B cell (primary cell): Measurements from ENCODE around the gene SMR3A.

Experiments used
- CTCF ChIP-seq: fragments of 200-600 bp; IDR thresholded peaks from one replicate; pipeline ENCODE4 v1.8.0; 2022; ENCODE audit warnings: antibody characterized with exemption, mild to moderate bottlenecking
- EZH2 ChIP-seq: IDR thresholded peaks from 2 replicates; pipeline ENCODE4 v1.6.1; 2012; ENCODE audit warnings: borderline replicate concordance, low read depth, mild to moderate bottlenecking, moderate library complexity, low read length; ENCODE audit not compliant: insufficient read depth, poor library complexity, severe bottlenecking

DNA sequence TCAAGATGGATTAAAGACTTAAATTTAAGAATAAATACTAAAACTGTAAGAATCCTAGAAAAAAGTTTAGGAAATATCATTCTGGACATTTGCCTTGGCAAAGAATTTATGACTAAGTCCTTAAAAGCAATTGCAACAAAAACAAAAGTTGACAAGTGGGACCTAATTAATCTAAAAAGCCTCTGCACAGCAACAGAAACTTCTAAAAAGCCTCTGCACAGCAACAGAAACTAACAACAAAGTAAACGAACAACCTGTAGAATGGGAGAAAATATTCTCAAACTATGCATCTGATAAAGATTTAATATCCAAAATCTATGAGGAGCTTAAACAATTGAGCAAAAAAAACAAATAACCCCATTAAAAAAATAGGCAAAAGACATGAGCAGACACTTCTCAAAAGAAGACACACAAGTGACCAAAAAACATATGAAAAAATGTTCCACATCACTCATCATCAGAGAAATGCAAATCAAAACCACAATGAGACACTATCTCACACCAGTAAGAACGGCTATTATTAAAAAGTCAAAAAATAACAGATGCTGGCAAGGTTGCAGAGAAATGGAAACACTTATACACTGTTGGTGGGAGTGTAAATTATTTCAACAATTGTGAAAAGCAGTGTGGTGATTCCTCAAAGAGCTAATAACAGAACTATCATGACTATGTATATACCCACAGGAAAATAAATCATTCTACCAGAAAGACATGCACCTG, 31.7 kb downstream of the SMR3A start:
- no peak for TF ChIP-seq CTCF
- TF ChIP-seq EZH2, result no peak
